Stimulated activated naive CD8-positive, alpha-beta T cell treated with anti-CD3 and anti-CD28 coated beads, Interleukin-15, Interleukin-2, amounts not matched to agents 100 ng/mL and 50 ng/mL, for 24 hours (primary cell): Measurements from ENCODE around the gene KRTAP10-6.
"Not testable (repeated sequence)": the region's sequence is repeated elsewhere in the genome, so short reads cannot be mapped to it uniquely, and the experiment has no call there.

Experiments
- H3K27ac Mint-ChIP-seq: one replicate; pipeline ENCODE4 v1.8.0; 2021; ENCODE audit warnings: mild to moderate bottlenecking, mixed read lengths
- H3K27me3 Mint-ChIP-seq: one replicate; pipeline ENCODE4 v1.8.0; 2021; ENCODE audit warnings: mixed read lengths
- H3K36me3 Mint-ChIP-seq: one replicate; pipeline ENCODE4 v1.8.0; 2021; ENCODE audit warnings: low read depth, mixed read lengths
- H3K4me1 Mint-ChIP-seq: one replicate; pipeline ENCODE4 v1.8.0; 2021; ENCODE audit warnings: low read depth, mixed read lengths
- H3K4me3 Mint-ChIP-seq: one replicate; pipeline ENCODE4 v1.8.0; 2021; ENCODE audit warnings: mild to moderate bottlenecking, mixed read lengths
- H3K9me3 Mint-ChIP-seq: one replicate; pipeline ENCODE4 v1.8.0; 2021; ENCODE audit warnings: mixed read lengths

KRTAP10-6 gene

GRCh38 chr21:44611551-44611950, 19.2 kb upstream of the KRTAP10-6 start:
- Mint-ChIP-seq H3K9me3 (peaks cover 29% of the 10 kb centered on the region), H3K4me3 (no peak overlapping the region), H3K27me3 (no peaks in the 10 kb centered on the region), H3K27ac (no peak overlapping the region), H3K36me3 (peaks cover 6% of the 10 kb centered on the region), H3K4me1 (peaks cover 7% of the 10 kb centered on the region)

- H3K4me1 Mint-ChIP-seq, H3K4me3 Mint-ChIP-seq, H3K36me3 Mint-ChIP-seq, H3K27me3 Mint-ChIP-seq, H3K27ac Mint-ChIP-seq: not testable (repeated sequence)
- peaks cover 29% of the 10 kb centered on the region for H3K9me3 Mint-ChIP-seq
These were observed 18.0 kb upstream of the KRTAP10-6 start for GRCh38 chr21:44610157-44610843.

GRCh38 chr21:44609193-44609592, 16.9 kb upstream of the KRTAP10-6 start:
- Mint-ChIP-seq H3K9me3 (peaks cover 29% of the 10 kb centered on the region), H3K4me1 (no peaks in the 10 kb centered on the region), H3K27ac (no peak overlapping the region), H3K27me3 (peaks cover 6% of the 10 kb centered on the region), H3K36me3 (peaks cover 6% of the 10 kb centered on the region), H3K4me3 (no peak overlapping the region)

GRCh38 chr21:44606495-44606894, 14.2 kb upstream of the KRTAP10-6 start:
- H3K9me3 Mint-ChIP-seq, result peaks cover 27% of the 10 kb centered on the region
- peaks cover 6% of the 10 kb centered on the region for H3K36me3 Mint-ChIP-seq
- no peak overlapping the region for H3K27ac Mint-ChIP-seq
- no peaks in the 10 kb centered on the region for H3K4me1 Mint-ChIP-seq
- no peak overlapping the region for H3K4me3 Mint-ChIP-seq
- H3K27me3 Mint-ChIP-seq, result peaks cover 6% of the 10 kb centered on the region

DNA sequence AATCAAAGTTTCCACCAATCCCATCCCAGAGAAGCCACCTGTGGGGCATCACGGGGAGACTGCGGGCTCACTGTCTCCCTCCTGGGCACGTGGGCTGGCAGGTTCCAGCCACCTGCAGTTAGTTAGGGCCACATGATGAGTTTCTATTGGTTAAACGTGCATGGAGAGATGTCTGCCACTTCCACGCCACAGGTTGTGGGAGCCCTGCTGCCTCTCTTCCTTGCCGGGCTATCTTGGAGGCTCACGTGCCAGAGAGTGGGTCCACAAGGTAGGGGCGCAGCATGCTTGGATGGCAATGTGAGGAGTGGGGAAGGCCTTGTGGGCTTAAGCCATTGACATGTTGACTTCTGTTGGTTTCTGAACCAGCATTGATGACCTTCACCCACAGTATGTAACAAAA, 11.6 kb upstream of the KRTAP10-6 start:
- Mint-ChIP-seq H3K27me3 (peaks cover 6% of the 10 kb centered on the region), H3K9me3 (peaks cover 8% of the 10 kb centered on the region), H3K4me3 (no peak overlapping the region), H3K36me3 (no peaks in the 10 kb centered on the region), H3K27ac (no peak overlapping the region), H3K4me1 (no peaks in the 10 kb centered on the region)

GRCh38 chr21:44603109-44603875, 11.0 kb upstream of the KRTAP10-6 start:
- Mint-ChIP-seq H3K27me3 (peaks cover 11% of the 10 kb centered on the region), H3K4me1 (no peaks in the 10 kb centered on the region), H3K4me3 (no peak overlapping the region), H3K9me3 (peaks cover 11% of the 10 kb centered on the region), H3K36me3 (no peaks in the 10 kb centered on the region), H3K27ac (no peak overlapping the region)

DNA sequence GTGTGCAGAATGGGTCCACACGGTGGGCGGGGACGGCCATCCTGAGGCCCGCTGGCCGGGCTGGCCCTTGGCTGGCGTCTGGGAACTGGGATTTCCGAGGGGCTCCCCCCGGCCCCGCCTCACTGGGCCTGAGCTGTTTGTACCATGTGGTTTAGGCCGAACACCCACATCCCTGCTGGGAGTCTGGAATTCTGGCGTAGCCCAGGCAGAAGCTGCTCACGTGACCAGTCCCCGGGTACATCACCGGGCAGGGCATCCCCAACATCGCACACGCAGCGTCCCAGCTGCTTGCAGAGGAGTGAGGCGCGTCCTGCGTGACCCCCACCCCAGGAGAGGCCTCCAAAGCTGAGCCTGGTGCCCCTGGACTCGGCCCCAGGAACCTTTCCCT, 10.2 kb upstream of the KRTAP10-6 start:
- H3K9me3 Mint-ChIP-seq, result peaks cover 7% of the 10 kb centered on the region
- H3K27me3 Mint-ChIP-seq, result peaks cover 11% of the 10 kb centered on the region
- H3K36me3 Mint-ChIP-seq, result no peaks in the 10 kb centered on the region
- H3K4me3 Mint-ChIP-seq, result no peak overlapping the region
- no peaks in the 10 kb centered on the region for H3K4me1 Mint-ChIP-seq
- no peak overlapping the region for H3K27ac Mint-ChIP-seq

DNA sequence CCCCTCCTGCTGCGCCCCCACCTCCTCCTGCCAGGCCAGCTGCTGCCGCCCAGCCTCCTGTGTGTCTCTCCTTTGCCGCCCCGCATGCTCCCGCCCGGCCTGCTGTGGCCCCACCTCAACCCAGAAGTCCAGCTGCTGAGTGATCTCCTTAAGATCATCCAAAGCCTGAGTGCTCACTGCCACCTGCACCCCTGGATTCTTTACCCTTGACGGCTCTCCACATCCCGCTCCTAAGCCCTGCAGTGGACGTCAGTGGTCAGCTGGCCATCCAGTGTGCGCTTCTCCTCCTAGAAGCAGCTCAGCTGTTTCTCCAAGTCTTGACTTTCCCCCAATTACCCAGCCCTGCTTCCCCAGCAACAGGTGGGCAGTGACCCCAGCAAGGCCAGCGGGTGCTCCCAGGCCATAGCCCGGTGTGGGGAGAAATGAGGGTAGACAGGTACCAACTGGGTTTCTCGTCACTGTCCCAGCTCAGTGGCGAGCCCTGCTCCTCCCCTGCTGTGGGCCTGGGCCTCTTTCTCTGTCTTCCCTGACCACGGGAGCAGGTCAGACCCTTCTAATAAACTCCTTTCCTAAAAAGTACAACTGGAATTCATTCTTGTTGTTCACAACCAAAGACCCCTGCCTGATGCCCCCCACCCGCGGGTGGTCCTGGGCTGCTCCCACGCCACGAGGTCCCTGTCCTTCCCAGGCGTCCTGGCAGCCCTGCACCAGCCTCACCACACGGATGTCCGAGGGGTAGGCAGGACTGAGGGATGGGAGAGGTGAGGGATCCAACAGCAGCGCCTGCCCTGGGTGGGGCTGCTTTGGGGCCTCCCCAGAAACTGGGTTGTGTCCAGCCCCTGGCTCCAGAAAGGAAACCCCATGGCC, 9.5 kb upstream of the KRTAP10-6 start:
- no peak overlapping the region for H3K27ac Mint-ChIP-seq
- no peaks in the 10 kb centered on the region for H3K36me3 Mint-ChIP-seq
- H3K4me3 Mint-ChIP-seq, result no peak overlapping the region
- peaks cover 6% of the 10 kb centered on the region for H3K9me3 Mint-ChIP-seq
- no peaks in the 10 kb centered on the region for H3K4me1 Mint-ChIP-seq
- peaks cover 11% of the 10 kb centered on the region for H3K27me3 Mint-ChIP-seq

GRCh38 chr21:44601091-44601490, 8.8 kb upstream of the KRTAP10-6 start:
- peaks cover 11% of the 10 kb centered on the region for H3K27me3 Mint-ChIP-seq
- not testable (repeated sequence) for H3K9me3 Mint-ChIP-seq, H3K36me3 Mint-ChIP-seq, H3K4me3 Mint-ChIP-seq, H3K4me1 Mint-ChIP-seq, H3K27ac Mint-ChIP-seq

DNA sequence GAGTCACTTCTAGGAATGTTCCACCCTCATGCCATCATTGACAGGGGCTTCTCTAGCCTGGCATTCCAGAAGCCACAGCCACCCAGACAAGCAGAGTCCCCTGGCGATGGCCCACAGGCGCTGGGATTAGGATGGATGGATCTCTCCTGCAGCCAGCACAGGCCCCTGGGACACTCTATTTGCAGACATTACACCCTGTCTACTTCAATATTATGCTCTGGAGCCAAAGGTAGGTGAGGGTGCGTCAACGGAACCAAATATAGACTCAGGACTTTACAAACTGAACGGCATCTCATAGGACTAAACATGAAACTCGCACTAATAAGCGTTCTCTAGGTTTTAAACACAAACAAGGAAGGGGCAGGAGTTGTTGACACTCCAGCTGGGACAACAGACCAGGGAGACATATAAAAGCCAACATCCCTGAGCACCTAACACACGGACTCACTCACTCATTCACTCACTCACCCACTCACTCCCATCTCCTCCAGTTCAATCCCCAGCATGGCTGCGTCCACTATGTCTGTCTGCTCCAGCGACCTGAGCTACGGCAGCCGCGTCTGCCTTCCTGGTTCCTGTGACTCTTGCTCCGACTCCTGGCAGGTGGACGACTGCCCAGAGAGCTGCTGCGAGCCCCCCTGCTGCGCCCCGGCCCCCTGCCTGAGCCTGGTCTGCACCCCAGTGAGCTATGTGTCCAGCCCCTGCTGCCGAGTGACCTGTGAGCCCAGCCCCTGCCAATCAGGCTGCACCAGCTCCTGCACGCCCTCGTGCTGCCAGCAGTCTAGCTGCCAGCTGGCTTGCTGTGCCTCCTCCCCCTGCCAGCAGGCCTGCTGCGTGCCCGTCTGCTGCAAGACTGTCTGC, 8.0 kb upstream of the KRTAP10-6 start, which contains the start of gene KRTAP10-7:
Gene KRTAP10-7 (plus strand): TSS at position 480 of the 861 bp plus-strand sequence. CDS start 25 bp downstream, at position 505.
- peaks cover 11% of the 10 kb centered on the region for H3K27me3 Mint-ChIP-seq
- H3K4me1 Mint-ChIP-seq, H3K9me3 Mint-ChIP-seq, H3K27ac Mint-ChIP-seq, H3K36me3 Mint-ChIP-seq, H3K4me3 Mint-ChIP-seq: not testable (repeated sequence)

DNA sequence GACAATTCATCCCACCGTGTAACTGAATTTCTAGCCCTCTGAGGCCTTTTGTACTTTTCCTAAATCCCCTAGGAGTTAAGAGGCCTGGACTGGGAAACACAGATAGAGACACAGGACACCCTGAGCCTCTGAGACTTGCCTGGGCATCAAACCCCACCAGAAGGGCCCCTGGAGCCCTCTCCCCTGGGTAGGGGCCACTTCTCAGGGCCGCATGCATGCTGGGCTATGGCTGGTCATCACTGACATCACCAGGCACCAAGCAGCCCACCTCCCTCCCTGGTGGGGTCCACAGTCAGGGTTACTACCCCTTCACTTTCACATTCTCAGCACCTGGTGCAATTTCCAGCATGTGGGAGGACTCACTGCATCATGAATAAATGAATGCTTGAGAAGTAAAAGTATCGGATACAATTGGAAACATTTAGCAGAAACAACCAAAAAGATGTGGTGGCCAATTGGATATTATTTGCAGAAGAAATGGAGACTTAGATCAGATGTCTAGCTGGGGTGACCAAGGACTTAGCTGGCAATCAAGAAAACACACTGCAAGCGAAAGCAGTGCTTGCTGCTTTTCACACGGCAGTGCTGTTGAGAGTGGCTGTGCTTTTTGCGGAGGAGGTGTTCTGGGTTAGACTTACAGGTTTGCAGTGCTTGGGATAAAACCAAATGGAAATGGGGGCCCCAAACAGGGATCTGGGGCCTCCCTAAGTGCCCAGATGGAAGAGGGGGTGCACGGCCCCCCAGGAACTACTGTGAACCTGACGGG, 7.1 kb upstream of the KRTAP10-6 start:
- no peak overlapping the region for H3K27ac Mint-ChIP-seq
- H3K9me3 Mint-ChIP-seq, result peaks cover 6% of the 10 kb centered on the region
- peaks cover 5% of the 10 kb centered on the region for H3K27me3 Mint-ChIP-seq
- H3K4me3 Mint-ChIP-seq, result no peak overlapping the region
- no peaks in the 10 kb centered on the region for H3K36me3 Mint-ChIP-seq
- H3K4me1 Mint-ChIP-seq, result no peaks in the 10 kb centered on the region

- no peaks in the 10 kb centered on the region for H3K36me3 Mint-ChIP-seq
- H3K27me3 Mint-ChIP-seq, result peaks cover 5% of the 10 kb centered on the region
- H3K4me3 Mint-ChIP-seq, result no peak overlapping the region
- peaks cover 6% of the 10 kb centered on the region for H3K9me3 Mint-ChIP-seq
- H3K4me1 Mint-ChIP-seq, result no peaks in the 10 kb centered on the region
- H3K27ac Mint-ChIP-seq, result no peak overlapping the region
These were observed 5.8 kb upstream of the KRTAP10-6 start for GRCh38 chr21:44598061-44598460.

DNA sequence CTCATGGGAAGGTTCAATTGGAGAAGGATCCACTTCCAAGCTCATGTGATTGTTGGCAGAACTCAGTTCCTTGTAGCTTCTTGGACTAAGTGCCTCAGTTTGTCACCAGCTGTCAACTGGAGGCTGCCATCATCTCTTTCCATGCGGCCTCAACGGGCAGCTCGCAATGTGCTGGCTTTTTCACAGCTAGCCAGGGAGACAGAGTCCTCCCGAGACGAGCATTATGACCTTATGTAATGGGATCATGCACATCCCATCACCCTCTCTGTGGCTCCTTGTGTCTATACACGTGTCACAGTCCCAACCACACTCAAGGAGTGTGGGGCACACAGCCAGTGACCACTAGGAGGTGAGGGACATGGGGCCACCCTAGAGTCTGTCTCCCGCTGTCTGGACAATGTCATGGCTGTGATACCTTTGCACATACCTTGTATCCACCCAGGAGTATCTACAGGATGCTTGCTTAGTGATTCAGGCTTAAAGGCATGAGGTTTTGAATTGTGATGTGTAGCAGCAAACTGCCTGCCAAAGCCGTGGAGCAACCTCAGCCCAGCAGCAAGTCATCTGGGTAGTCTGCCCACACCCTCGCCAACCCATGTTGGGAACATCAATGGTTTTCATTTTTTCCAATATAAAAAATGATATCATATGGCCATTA, 3.9 kb upstream of the KRTAP10-6 start:
- peaks cover 5% of the 10 kb centered on the region for H3K27me3 Mint-ChIP-seq
- H3K4me1 Mint-ChIP-seq, result no peaks in the 10 kb centered on the region
- no peaks in the 10 kb centered on the region for H3K36me3 Mint-ChIP-seq
- no peak overlapping the region for H3K27ac Mint-ChIP-seq
- peaks cover 6% of the 10 kb centered on the region for H3K9me3 Mint-ChIP-seq
- no peak overlapping the region for H3K4me3 Mint-ChIP-seq
